ENCODE measurements around the gene SEMA4D.

DNA sequence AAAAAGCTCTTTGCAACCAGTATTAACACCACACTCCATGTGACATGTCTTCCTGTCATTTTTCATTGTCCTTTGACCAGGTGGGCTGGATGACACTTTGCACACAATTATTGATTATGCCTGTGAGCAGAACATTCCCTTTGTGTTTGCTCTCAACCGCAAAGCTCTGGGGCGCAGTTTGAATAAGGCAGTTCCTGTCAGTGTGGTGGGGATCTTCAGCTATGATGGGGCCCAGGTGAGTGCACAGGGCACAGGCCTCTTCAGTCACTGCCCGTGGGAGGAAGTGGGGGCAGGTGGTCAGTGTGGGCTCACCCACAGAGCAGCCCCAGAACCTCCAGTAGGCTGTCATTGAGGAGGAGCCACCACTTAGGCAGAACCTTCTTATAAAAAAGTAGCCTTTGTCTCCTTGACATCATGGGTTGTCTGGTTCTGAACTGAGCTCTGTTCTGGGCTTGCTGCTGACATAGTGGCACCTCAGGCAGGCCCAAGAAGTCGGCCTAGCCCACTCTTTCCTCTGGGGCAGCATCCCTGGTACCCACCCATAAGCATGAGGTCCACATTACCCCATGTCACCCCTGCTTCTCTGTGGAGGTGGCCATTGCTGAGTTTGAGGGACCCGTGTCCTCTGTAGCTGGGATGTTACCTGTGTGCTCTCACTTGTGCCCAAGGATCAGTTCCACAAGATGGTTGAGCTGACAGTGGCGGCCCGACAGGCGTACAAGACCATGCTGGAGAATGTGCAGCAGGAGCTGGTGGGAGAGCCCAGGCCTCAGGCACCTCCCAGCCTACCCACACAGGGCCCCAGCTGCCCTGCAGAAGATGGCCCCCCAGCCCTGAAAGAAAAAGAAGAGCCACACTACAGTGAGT lies 140.3 kb downstream of the SEMA4D start:
- TF ChIP-seq, protein P1, sequence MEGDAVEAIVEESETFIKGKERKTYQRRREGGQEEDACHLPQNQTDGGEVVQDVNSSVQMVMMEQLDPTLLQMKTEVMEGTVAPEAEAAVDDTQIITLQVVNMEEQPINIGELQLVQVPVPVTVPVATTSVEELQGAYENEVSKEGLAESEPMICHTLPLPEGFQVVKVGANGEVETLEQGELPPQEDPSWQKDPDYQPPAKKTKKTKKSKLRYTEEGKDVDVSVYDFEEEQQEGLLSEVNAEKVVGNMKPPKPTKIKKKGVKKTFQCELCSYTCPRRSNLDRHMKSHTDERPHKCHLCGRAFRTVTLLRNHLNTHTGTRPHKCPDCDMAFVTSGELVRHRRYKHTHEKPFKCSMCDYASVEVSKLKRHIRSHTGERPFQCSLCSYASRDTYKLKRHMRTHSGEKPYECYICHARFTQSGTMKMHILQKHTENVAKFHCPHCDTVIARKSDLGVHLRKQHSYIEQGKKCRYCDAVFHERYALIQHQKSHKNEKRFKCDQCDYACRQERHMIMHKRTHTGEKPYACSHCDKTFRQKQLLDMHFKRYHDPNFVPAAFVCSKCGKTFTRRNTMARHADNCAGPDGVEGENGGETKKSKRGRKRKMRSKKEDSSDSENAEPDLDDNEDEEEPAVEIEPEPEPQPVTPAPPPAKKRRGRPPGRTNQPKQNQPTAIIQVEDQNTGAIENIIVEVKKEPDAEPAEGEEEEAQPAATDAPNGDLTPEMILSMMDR (conservative IDR thresholded peaks at IDR 0.05; ENCODE audit: low read length) = no peak
- no peak for TF ChIP-seq EZH2phosphoT487 (IDR thresholded peaks at IDR 0.05; ENCODE audit: borderline replicate concordance)
